A549 treated with dexamethasone at 1 μM for 4 hours (cell line): Measurements from ENCODE around the gene HECA. TPM values are rescaled to one million over a fixed set of nuclear protein-coding genes. Genes with fewer than 3 reads are reported as not detected.

ENCODE experiments used
- total RNA-seq: library from RNA; stranded (reverse); fragments of 200-300 nt; extraction: Qiagen RNA extraction; gene quantifications from 5 replicates; pipeline ENCODE4 v1.2.3, GENCODE V29; 2022

Gene HECA
- 1.5 to 2.8 TPM (median 2.2 TPM) in 5 replicates for total RNA-seq

GRCh38 chr6:139134817-139135577 is at the start of gene HECA:
TSS of gene HECA (plus strand) at chr6:139135080. CDS start at chr6:139135397, 317 bp downstream.

Other genes with a start within 250 kb of the HECA start
- gene REPS1, start 146.8 kb upstream of the HECA start, total RNA-seq = 24.9 to 30.6 TPM (median 29.7 TPM) in 5 replicates
- gene ABRACL, start 106.3 kb upstream of the HECA start, total RNA-seq = 42.0 to 63.7 TPM (median 43.3 TPM) in 5 replicates
- not detected in 5 replicates for gene TXLNB, start 156.9 kb downstream of the HECA start, total RNA-seq
- 24.6 to 41.8 TPM (median 40.9 TPM) in 5 replicates for gene CITED2, start 239.6 kb downstream of the HECA start, total RNA-seq